KBM-7 (cell line): ENCODE results near the gene RPS15A.
"Not testable (repeated sequence)": the region's sequence is repeated elsewhere in the genome, so short reads cannot be mapped to it uniquely, and the experiment has no call there.

Experiments used
- DNase-seq: peaks from one replicate; pipeline ENCODE4 v3.0.0-alpha.2; 2015
- in situ Hi-C: fragments of 300-500 bp; cut with MboI; formaldehyde crosslinking; loops from 2 replicates; pipeline ENCODE4 v1.14.3; 2020; ENCODE audit warnings: low sequenced_read_pairs, low pct_unique_long_range_greater_than_20kb, mixed read lengths

The RPS15A gene

GRCh38 chr16:18762713-18763112 is 27.4 kb downstream of the RPS15A start:
- DNase-seq, in situ Hi-C loops: not testable (repeated sequence)

- in situ Hi-C loops: not testable (repeated sequence)
- peak; percentile 40 for DNase-seq
Observed at GRCh38 chr16:18759598-18760520, 30.3 kb downstream of the RPS15A start.

GRCh38 chr16:18757960-18758660 is 32.0 kb downstream of the RPS15A start:
- DNase-seq, in situ Hi-C loops: not testable (repeated sequence)

GRCh38 chr16:18756639-18757038 is 33.5 kb downstream of the RPS15A start:
- DNase-seq, in situ Hi-C loops: not testable (repeated sequence)

GRCh38 chr16:18742870-18743269 is 47.3 kb downstream of the RPS15A start:
- not testable (repeated sequence) for DNase-seq

GRCh38 chr16:18740027-18740426 is 50.1 kb downstream of the RPS15A start:
- in situ Hi-C loops, DNase-seq: not testable (repeated sequence)

More at GRCh38 chr16:18742870-18743269, 47.3 kb downstream of the RPS15A start:
- in situ Hi-C loops: not testable (repeated sequence)

- in situ Hi-C loops: not testable (repeated sequence)
Observed at GRCh38 chr16:18738768-18739167, 51.4 kb downstream of the RPS15A start.

GRCh38 chr16:18734279-18734678 is 55.9 kb downstream of the RPS15A start:
- in situ Hi-C loops, DNase-seq: not testable (repeated sequence)

More at GRCh38 chr16:18738768-18739167, 51.4 kb downstream of the RPS15A start:
- DNase-seq: not testable (repeated sequence)
